Tracheal epithelial cell (primary cell): ENCODE measurements around the gene ZNF519. TPM values are rescaled to one million over a fixed set of nuclear protein-coding genes. Genes with fewer than 3 reads are reported as not detected.

Source experiments
- total RNA-seq: library from RNA; depleted of rRNA; stranded (reverse); fragments of >200 nt; gene quantifications from 2 replicates; pipeline ENCODE4 v1.2.1, GENCODE V29; 2014

Gene ZNF519
- 0.72 and 3.0 TPM in 2 replicates for total RNA-seq

GRCh38 chr18:14132271-14132700 is at the start of gene ZNF519:
ZNF519 (minus strand) TSS chr18:14132435; CDS start chr18:14132277, 158 bp downstream.

Other genes starting within 250 kb of the ZNF519 start
- gene MC2R, start 216.9 kb downstream of the ZNF519 start, total RNA-seq = not detected in 2 replicates